Karpas-422 (cell line): ENCODE measurements around the gene PDRG1. TPM values are rescaled to one million over a fixed set of nuclear protein-coding genes. Genes with fewer than 3 reads are reported as not detected.

ENCODE experiments used
- DNase-seq: peaks from one replicate; pipeline ENCODE4 v3.0.0-alpha.2; 2015
- H2AFZ ChIP-seq: fragments of 200-600 bp; sonication (generic); 2 replicates; pipeline ENCODE4 v1.6.1; 2014; ENCODE audit warnings: antibody characterized with exemption, low read length, mixed read lengths
- H3K27ac ChIP-seq: fragments of 200-600 bp; sonication (generic); 2 replicates; pipeline ENCODE4 v1.5.1; 2014; ENCODE audit warnings: mild to moderate bottlenecking, low read length, moderate library complexity
- H3K27me3 ChIP-seq: fragments of 200-600 bp; sonication (generic); 2 replicates; pipeline ENCODE4 v1.6.1; 2014; ENCODE audit warnings: low read length, mixed read lengths
- H3K36me3 ChIP-seq: fragments of 200-600 bp; sonication (generic); 2 replicates; pipeline ENCODE4 v1.6.1; 2014; ENCODE audit warnings: low read length, mixed read lengths; ENCODE audit not compliant: insufficient read depth
- H3K4me1 ChIP-seq: fragments of 200-600 bp; sonication (generic); 2 replicates; pipeline ENCODE4 v1.6.1; 2014; ENCODE audit warnings: mild to moderate bottlenecking, low read length, mixed read lengths
- H3K4me2 ChIP-seq: fragments of 200-600 bp; sonication (generic); 2 replicates; pipeline ENCODE4 v1.6.1; 2014; ENCODE audit warnings: low read length, low read depth, mild to moderate bottlenecking; ENCODE audit not compliant: poor library complexity, severe bottlenecking
- H3K4me3 ChIP-seq: fragments of 200-600 bp; sonication (generic); 2 replicates; pipeline ENCODE4 v1.5.1; 2014; ENCODE audit warnings: mild to moderate bottlenecking, antibody characterized with exemption, low read length, mixed read lengths
- H3K79me2 ChIP-seq: fragments of 200-600 bp; sonication (generic); 2 replicates; pipeline ENCODE4 v1.6.1; 2014; ENCODE audit warnings: mild to moderate bottlenecking, low read length, mixed read lengths
- H3K9ac ChIP-seq: fragments of 200-600 bp; sonication (generic); 2 replicates; pipeline ENCODE4 v1.6.0; 2014; ENCODE audit warnings: low read length
- H3K9me2 ChIP-seq: fragments of 200-600 bp; sonication (generic), shearing (Covaris generic); replicated peaks from 2 replicates; pipeline ENCODE4 v1.6.0; 2014; ENCODE audit warnings: mild to moderate bottlenecking, low read length, moderate library complexity; ENCODE audit not compliant: insufficient read depth
- H3K9me3 ChIP-seq: fragments of 300-700, 200-600 bp; sonication (generic); 2 replicates; pipeline ENCODE4 v1.6.1; 2014; ENCODE audit warnings: low read length, mixed read lengths
- H4K20me1 ChIP-seq: fragments of 200-600 bp; sonication (generic); 2 replicates; pipeline ENCODE4 v1.6.1; 2014; ENCODE audit warnings: mild to moderate bottlenecking, antibody characterized with exemption, low read length, low read depth; ENCODE audit not compliant: insufficient read depth
- small RNA-seq: library from RNA; depleted of rRNA; stranded (forward); fragments of <200 nt; gene quantifications from one replicate; pipeline ENCODE3, GENCODE V24; 2014
- total RNA-seq: library from RNA; depleted of rRNA; stranded (reverse); fragments of >200 nt; shearing (Covaris generic); gene quantifications from 2 replicates; pipeline ENCODE4 v1.2.3, GENCODE V29; 2014; ENCODE audit warnings: low replicate concordance; rRNA removed

The PDRG1 gene
- total RNA-seq, 1 experiment from 2014 or later = 5.7 TPM

DNA sequence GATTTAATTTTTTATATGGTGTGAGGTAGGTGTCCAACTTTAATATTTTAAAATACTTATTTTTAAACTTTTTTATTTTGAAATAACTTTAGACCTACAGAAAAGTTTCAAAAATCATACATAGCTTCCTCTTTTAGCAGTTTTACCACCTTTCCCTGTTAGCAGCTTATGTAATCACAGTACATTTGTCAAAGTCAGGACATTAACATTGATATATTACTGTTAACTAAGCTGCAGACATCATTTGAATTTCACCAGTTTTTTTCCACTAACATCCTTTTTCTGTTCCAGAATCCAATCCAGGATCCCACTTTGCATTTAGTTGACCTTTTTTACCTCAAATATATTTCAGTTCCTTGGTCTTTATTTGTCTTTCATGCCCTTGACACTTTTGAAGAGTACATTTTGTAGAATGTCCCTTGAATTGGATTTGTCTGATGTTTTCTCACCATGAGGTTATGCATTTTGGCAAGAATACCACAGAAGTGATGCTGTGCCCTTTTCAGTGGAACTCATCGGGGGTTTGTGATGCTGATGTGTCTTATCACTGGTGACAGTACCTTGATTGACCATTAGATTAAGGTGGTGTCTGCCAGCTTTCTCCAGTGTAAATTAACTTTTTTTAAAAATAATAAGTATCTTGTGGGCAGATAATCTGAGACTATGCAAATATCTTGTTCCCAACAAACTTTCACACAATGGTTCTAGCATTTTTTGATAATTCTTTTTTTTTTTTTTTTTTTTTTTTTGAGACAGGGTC is 48.0 kb downstream of the PDRG1 start:
- H3K27ac ChIP-seq = no peak overlapping the region
- peaks cover 12% of the 10 kb centered on the region for H3K4me1 ChIP-seq
- H3K9me2 ChIP-seq = no peaks in the 10 kb centered on the region
- H3K9ac ChIP-seq = no peak overlapping the region
- DNase-seq = no peak
- H4K20me1 ChIP-seq = no peaks in the 10 kb centered on the region
- H3K79me2 ChIP-seq = no peaks in the 10 kb centered on the region
- no peaks in the 10 kb centered on the region for H3K36me3 ChIP-seq
- H2AFZ ChIP-seq = no peak overlapping the region
- H3K9me3 ChIP-seq = no peaks in the 10 kb centered on the region
- no peak overlapping the region for H3K4me3 ChIP-seq
- H3K4me2 ChIP-seq = no peak overlapping the region
- no peaks in the 10 kb centered on the region for H3K27me3 ChIP-seq

DNA sequence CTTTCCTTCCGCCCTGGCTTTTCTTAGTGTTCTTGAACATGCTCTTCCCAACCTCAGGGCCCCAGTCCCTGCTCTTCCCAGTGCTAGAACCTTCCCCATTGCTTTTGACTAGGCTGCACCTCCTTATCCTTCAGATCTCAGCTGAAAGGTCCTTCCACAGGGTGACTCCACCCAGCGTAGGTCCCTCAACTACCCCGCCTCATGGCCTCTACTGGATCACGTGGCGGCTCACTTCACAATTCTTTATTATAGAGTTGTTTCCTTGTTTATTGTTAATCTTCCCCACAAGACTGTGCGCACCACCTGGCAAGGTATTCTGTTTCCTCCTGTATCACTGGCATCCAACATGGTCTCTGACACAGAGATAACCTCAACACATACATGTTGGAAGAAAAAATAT is 50.2 kb downstream of the PDRG1 start:
- H3K9me2 ChIP-seq = no peaks in the 10 kb centered on the region
- peaks cover 12% of the 10 kb centered on the region for H3K4me1 ChIP-seq
- H3K4me3 ChIP-seq = no peak overlapping the region
- no peak overlapping the region for H3K4me2 ChIP-seq
- no peak for DNase-seq
- no peak overlapping the region for H2AFZ ChIP-seq
- no peaks in the 10 kb centered on the region for H3K9me3 ChIP-seq
- H3K79me2 ChIP-seq = no peaks in the 10 kb centered on the region
- no peak overlapping the region for H3K27ac ChIP-seq
- H3K9ac ChIP-seq = no peak overlapping the region
- H3K27me3 ChIP-seq = no peaks in the 10 kb centered on the region
- no peaks in the 10 kb centered on the region for H4K20me1 ChIP-seq
- H3K36me3 ChIP-seq = no peaks in the 10 kb centered on the region

DNA sequence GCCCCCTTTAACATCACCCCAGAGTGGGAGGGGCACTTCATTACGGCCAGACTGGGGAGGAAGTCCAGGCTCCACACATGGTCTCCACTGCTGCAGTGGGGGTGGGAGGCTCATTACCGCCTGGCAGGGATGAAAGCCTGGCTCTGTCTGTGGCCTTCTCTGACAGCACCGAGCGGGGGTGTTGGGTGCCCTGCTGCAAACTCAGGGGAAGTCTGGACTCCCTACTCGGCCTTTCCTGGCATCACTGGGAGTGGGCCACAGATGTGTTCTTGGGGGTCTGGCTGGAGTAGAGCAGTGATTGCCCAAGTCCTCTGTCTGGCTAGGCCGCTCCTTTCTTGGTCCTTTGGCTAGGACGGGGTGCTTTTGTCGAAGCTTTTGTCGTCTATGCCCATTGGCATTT is 54.3 kb downstream of the PDRG1 start:
- no peak for DNase-seq
- no peak overlapping the region for H2AFZ ChIP-seq
- H3K4me3 ChIP-seq = no peak overlapping the region
- no peaks in the 10 kb centered on the region for H3K9me3 ChIP-seq
- no peaks in the 10 kb centered on the region for H3K36me3 ChIP-seq
- H4K20me1 ChIP-seq = no peaks in the 10 kb centered on the region
- no peaks in the 10 kb centered on the region for H3K27me3 ChIP-seq
- no peaks in the 10 kb centered on the region for H3K9me2 ChIP-seq
- peaks cover 7% of the 10 kb centered on the region for H3K4me1 ChIP-seq
- no peak overlapping the region for H3K27ac ChIP-seq
- H3K9ac ChIP-seq = no peak overlapping the region
- no peaks in the 10 kb centered on the region for H3K79me2 ChIP-seq
- H3K4me2 ChIP-seq = no peak overlapping the region

DNA sequence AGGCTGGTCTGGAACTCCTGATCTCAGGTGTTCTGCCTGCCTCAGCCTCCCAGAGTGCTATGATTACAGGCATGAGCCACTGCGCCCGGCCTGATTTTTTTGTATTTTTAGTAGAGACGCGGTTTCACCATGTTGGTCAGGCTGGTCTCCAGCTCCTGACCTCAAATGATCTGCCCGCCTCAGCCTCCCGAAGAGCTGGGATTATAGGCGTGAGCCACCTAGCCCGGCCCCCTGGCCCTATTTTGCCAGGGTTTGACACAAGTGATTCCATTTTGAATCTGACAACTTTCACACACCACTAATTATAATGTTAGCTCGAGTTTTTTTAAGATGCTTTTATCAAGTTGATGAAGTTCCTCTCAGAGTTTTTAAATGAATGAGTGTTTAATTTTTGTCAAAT is 55.8 kb downstream of the PDRG1 start:
- Histone ChIP-seq H3K9ac (no peak overlapping the region), H3K4me3 (no peak overlapping the region), H3K4me2 (no peak overlapping the region), H3K27ac (no peak overlapping the region), H3K9me2 (no peaks in the 10 kb centered on the region), H3K36me3 (no peaks in the 10 kb centered on the region), H3K9me3 (no peaks in the 10 kb centered on the region), H3K4me1 (peaks cover 7% of the 10 kb centered on the region), H2AFZ (no peak overlapping the region), H3K79me2 (no peaks in the 10 kb centered on the region), H4K20me1 (no peaks in the 10 kb centered on the region), H3K27me3 (no peaks in the 10 kb centered on the region)
- no peak for DNase-seq

DNA sequence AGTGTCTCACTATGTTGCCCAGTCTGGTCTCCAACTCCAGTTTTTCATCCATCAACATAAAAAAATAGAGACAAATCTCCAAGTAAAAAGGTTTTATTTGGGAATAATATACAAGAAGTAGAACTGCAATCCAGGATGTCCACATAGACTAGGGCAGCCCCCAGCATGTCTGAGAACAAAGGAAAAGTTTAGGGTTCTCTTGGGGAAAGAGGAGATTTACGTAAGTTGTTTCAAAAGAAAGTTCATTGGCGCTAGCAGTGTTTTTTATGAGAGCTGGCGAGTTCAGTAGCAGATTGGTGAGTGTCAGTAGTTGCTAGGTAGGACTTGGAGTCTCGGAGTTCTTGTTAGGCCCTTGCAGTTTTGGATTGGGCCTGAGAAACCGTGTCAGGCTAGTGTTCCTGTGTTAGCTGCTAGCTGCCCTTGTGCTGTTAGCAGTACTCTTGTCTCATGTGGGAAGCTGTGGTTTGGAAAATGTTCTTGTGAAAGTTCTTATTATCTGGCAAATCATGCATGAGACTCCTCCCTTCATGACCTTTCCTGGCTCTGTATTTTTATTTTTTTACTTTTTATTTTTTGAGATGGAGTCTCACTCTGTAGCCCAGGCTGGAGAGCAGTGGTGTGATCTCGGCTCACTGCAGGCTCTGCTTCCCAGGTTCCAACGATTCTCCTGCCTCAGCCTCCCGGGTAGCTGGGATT is 56.7 kb downstream of the PDRG1 start:
- Histone ChIP-seq H4K20me1 (no peaks in the 10 kb centered on the region), H3K36me3 (no peaks in the 10 kb centered on the region), H3K27me3 (no peaks in the 10 kb centered on the region), H3K79me2 (no peaks in the 10 kb centered on the region), H3K4me2 (no peak overlapping the region), H3K9me3 (no peaks in the 10 kb centered on the region), H3K4me3 (no peak overlapping the region), H2AFZ (peak overlapping the region; percentile 51), H3K4me1 (peaks cover 7% of the 10 kb centered on the region), H3K9me2 (no peaks in the 10 kb centered on the region), H3K27ac (no peak overlapping the region), H3K9ac (peak overlapping the region; percentile 34)
- peak; percentile 91 for DNase-seq

Small RNA genes lying within 50 kb of the gene (small RNA-seq; reads per million reads assigned to genes)
- not detected for gene RNU1-94P

Other genes starting within 250 kb of the PDRG1 start
- gene BCL2L1, start 229.2 kb downstream of the PDRG1 start, total RNA-seq = 41.0 and 56.1 TPM in 2 replicates
- gene TPX2, start 212.8 kb downstream of the PDRG1 start, total RNA-seq = 54.0 and 55.5 TPM in 2 replicates
- gene MYLK2, start 132.7 kb downstream of the PDRG1 start, total RNA-seq = 0.22 TPM in 2 replicates
- not detected in 2 replicates for gene FOXS1, start 106.4 kb downstream of the PDRG1 start, total RNA-seq
- not detected in 2 replicates for gene DUSP15, start 81.5 kb downstream of the PDRG1 start, total RNA-seq
- gene TTLL9, start 81.4 kb downstream of the PDRG1 start, total RNA-seq = not detected in 2 replicates
- under 0.01 TPM in 1 of 2 replicates, not detected in the other for gene XKR7, start 16.1 kb upstream of the PDRG1 start, total RNA-seq
- 0.36 and 0.78 TPM in 2 replicates for gene CCM2L, start 58.4 kb upstream of the PDRG1 start, total RNA-seq
- 16.9 and 22.5 TPM in 2 replicates for gene HCK, start 100.2 kb upstream of the PDRG1 start, total RNA-seq
- gene TM9SF4, start 157.7 kb upstream of the PDRG1 start, total RNA-seq = 22.5 and 25.0 TPM in 2 replicates